Measurements from ENCODE around the gene GSK3A.

- TF ChIP-seq CTCF (IDR thresholded peaks at IDR 0.05) (peak in 1 of 7 experiments; percentile 10), POLR2A (IDR thresholded peaks at IDR 0.05) (no peak)
Observed at GRCh38 chr19:42284066-42284501, 41.7 kb upstream of the GSK3A start.

Data from body of pancreas (tissue), 4 donors.